ENCODE measurements around the gene ACTC1.

DNA sequence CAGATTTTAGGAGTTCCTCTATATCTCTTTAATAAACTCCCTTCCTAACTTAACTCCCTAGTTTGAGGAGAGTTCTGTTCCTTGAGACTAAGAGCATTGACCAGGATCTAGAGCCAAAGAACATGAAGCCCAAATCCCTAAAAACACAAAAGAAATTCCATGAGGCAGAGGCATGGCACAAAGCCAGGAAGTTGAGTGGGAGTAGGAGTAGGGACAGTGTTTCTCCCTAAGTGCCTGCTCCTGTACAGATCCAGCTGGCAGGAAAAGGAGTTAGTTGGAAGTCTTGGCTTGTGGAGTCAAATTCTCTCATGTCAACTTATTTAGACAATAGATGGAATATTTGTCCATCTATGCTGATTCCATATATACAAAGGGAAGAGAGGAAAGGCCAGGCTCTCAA, 11.4 kb downstream of the ACTC1 start:
- TF ChIP-seq, protein P1, sequence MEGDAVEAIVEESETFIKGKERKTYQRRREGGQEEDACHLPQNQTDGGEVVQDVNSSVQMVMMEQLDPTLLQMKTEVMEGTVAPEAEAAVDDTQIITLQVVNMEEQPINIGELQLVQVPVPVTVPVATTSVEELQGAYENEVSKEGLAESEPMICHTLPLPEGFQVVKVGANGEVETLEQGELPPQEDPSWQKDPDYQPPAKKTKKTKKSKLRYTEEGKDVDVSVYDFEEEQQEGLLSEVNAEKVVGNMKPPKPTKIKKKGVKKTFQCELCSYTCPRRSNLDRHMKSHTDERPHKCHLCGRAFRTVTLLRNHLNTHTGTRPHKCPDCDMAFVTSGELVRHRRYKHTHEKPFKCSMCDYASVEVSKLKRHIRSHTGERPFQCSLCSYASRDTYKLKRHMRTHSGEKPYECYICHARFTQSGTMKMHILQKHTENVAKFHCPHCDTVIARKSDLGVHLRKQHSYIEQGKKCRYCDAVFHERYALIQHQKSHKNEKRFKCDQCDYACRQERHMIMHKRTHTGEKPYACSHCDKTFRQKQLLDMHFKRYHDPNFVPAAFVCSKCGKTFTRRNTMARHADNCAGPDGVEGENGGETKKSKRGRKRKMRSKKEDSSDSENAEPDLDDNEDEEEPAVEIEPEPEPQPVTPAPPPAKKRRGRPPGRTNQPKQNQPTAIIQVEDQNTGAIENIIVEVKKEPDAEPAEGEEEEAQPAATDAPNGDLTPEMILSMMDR (IDR thresholded peaks at IDR 0.05; ENCODE audit: borderline replicate concordance, extremely low read depth, low read length, poor library complexity, severe bottlenecking), result no peak
- TF ChIP-seq EZH2 (IDR thresholded peaks at IDR 0.05; ENCODE audit: borderline replicate concordance, low read depth, low read length, severe bottlenecking), result no peak

All from DND-41 (cell line).